CD14-positive monocyte (primary cell): ENCODE results near the gene ZFYVE28. TPM values are rescaled to one million over a fixed set of nuclear protein-coding genes. Genes with fewer than 3 reads are reported as not detected.

Source experiments
- DNase-seq, 3 donors: peaks; one replicate each; pipeline ENCODE4 v3.0.0-alpha.2; 2011 to 2022
- H2AFZ ChIP-seq: 2 replicates; pipeline ENCODE4 v1.6.0; 2012; ENCODE audit warnings: mild to moderate bottlenecking, low read depth, low read length, inconsistent platforms; ENCODE audit not compliant: insufficient read depth, poor library complexity, severe bottlenecking
- H3K27ac ChIP-seq, 2 donors: 1 replicate in 1 of 2; 2 replicates in 1 of 2; pipeline ENCODE4 v1.5.1; 2012 to 2013; ENCODE audit warnings: low read length in 2 of 2, control low read depth in 1 of 2, inconsistent platforms in 1 of 2, low read depth in 1 of 2, mild to moderate bottlenecking in 1 of 2
- H3K27me3 ChIP-seq, 2 donors: one replicate each; pipeline versions ENCODE4 v1.6.0 to v1.6.1; 2011 to 2013; ENCODE audit warnings: low read length in 2 of 2; ENCODE audit not compliant: control insufficient read depth in 2 of 2, insufficient read depth in 2 of 2
- H3K36me3 ChIP-seq, 2 donors: replicated peaks in 1 of 2; 1 replicate in 1 of 2; 2 replicates in 1 of 2; pipeline versions ENCODE4 v1.5.1 to v1.6.1; 2012 to 2013; ENCODE audit warnings: low read length in 2 of 2, control low read depth in 1 of 2, inconsistent platforms in 1 of 2, mild to moderate bottlenecking in 1 of 2; ENCODE audit not compliant: insufficient read depth in 2 of 2, control insufficient read depth in 1 of 2
- H3K4me1 ChIP-seq, 2 donors: 1 replicate in 1 of 2; 2 replicates in 1 of 2; pipeline versions ENCODE4 v1.5.1 to v1.6.1; 2012 to 2013; ENCODE audit warnings: low read length in 2 of 2, control low read depth in 1 of 2, inconsistent platforms in 1 of 2, mild to moderate bottlenecking in 1 of 2, moderate library complexity in 1 of 2; ENCODE audit not compliant: insufficient read depth in 2 of 2, control insufficient read depth in 1 of 2
- H3K4me2 ChIP-seq: replicated peaks from 2 replicates; pipeline ENCODE3; 2012; ENCODE audit warnings: low read length, moderate library complexity, mild to moderate bottlenecking; ENCODE audit not compliant: poor library complexity, severe bottlenecking; ENCODE audit errors: extremely low read depth
- H3K4me3 ChIP-seq, 3 experiments: fragments of 200-600 bp in 1 of 3; sonication (generic) in 1 of 3; replicated peaks in 1 of 3; 1 replicate in 2 of 3; 2 replicates in 1 of 3; pipeline ENCODE4 v1.5.1; 2011 to 2013; ENCODE audit warnings: low read length in 3 of 3, mild to moderate bottlenecking in 3 of 3, control low read depth in 2 of 3, low read depth in 2 of 3, inconsistent platforms in 1 of 3, moderate library complexity in 1 of 3
- H3K79me2 ChIP-seq: 2 replicates; pipeline ENCODE4 v1.6.0; 2012; ENCODE audit warnings: mild to moderate bottlenecking, control low read depth, inconsistent platforms, low read length, moderate library complexity; ENCODE audit not compliant: insufficient read depth
- H3K9ac ChIP-seq: 2 replicates; pipeline ENCODE4 v1.6.0; 2017; ENCODE audit warnings: low read length, mild to moderate bottlenecking; ENCODE audit not compliant: insufficient read depth, poor library complexity, severe bottlenecking
- H3K9me3 ChIP-seq, 2 donors: replicated peaks in 1 of 2; 1 replicate in 1 of 2; 2 replicates in 1 of 2; pipeline versions ENCODE4 v1.5.1 to v1.6.1; 2012 to 2013; ENCODE audit warnings: low read length in 2 of 2, control low read depth in 1 of 2; ENCODE audit not compliant: control insufficient read depth in 1 of 2, insufficient read depth in 1 of 2
- H4K20me1 ChIP-seq: 2 replicates; pipeline ENCODE4 v1.6.0; 2012; ENCODE audit warnings: mild to moderate bottlenecking, low read length, control low read depth, moderate library complexity; ENCODE audit not compliant: insufficient read depth
- H3K27ac Mint-ChIP-seq, 7 donors: one replicate each; pipeline ENCODE4 v1.8.0; 2020; ENCODE audit warnings: mild to moderate bottlenecking in 7 of 7, mixed read lengths in 7 of 7, moderate library complexity in 6 of 7, inconsistent platforms in 2 of 7
- H3K27me3 Mint-ChIP-seq, 3 donors: one replicate each; pipeline ENCODE4 v1.8.0; 2021 to 2022; ENCODE audit warnings: low read depth in 3 of 3, mild to moderate bottlenecking in 3 of 3, mixed read lengths in 3 of 3, moderate library complexity in 3 of 3, inconsistent platforms in 1 of 3
- H3K36me3 Mint-ChIP-seq, 2 donors: one replicate each; pipeline ENCODE4 v1.8.0; 2020; ENCODE audit warnings: mixed read lengths in 2 of 2, inconsistent platforms in 1 of 2, mild to moderate bottlenecking in 1 of 2
- H3K4me1 Mint-ChIP-seq: one replicate; pipeline ENCODE4 v1.8.0; 2020; ENCODE audit warnings: mild to moderate bottlenecking, mixed read lengths
- H3K4me3 Mint-ChIP-seq, 2 donors: one replicate each; pipeline ENCODE4 v1.8.0; 2020; ENCODE audit warnings: mild to moderate bottlenecking in 2 of 2, mixed read lengths in 2 of 2, moderate library complexity in 1 of 2
- H3K9me3 Mint-ChIP-seq, 7 donors: one replicate each; pipeline ENCODE4 v1.8.0; 2020 to 2022; ENCODE audit warnings: mixed read lengths in 7 of 7, mild to moderate bottlenecking in 6 of 7, moderate library complexity in 6 of 7, inconsistent platforms in 2 of 7
- CTCF ChIP-seq: fragments of 200-600 bp; IDR thresholded peaks from one replicate; pipeline ENCODE4 v1.8.0; 2022; ENCODE audit warnings: antibody characterized with exemption, mild to moderate bottlenecking
- WGBS: methylation state at CpG from one replicate; pipeline ENCODE4 v1.1.5; 2013; ENCODE audit warnings: missing lambda C conversion rate; ENCODE audit not compliant: insufficient coverage; 5-methylcytosine and 5-hydroxymethylcytosine counted together
- intact Hi-C, 2 donors: fragments of 100-400 bp; cut with micrococcal nuclease; formaldehyde crosslinking; loops; one replicate each; pipeline versions ENCODE4 v1.15.0 to v1.15.1; 2023
- polyA plus RNA-seq, 3 donors: library from polyadenylated mRNA; depleted of rRNA in 1 of 3; unstranded in 2 of 3; stranded (reverse) in 1 of 3; fragments of 300-500 nt in 2 of 3; fragments of >200 nt in 1 of 3; fragmentation: Illumina TruSeq in 2 of 3; gene quantifications; 1 replicate in 2 of 3; 2 replicates in 1 of 3; pipeline ENCODE4 v1.2.3, GENCODE V29; 2012 to 2021

Gene ZFYVE28
- polyA plus RNA-seq, 3 donors: 1.0 to 4.4 (median 1.1) TPM

GRCh38 chr4:2436301-2436700 is 17.9 kb upstream of the ZFYVE28 start:
- no peaks in the 10 kb centered on the region for H4K20me1 ChIP-seq
- H3K4me1 ChIP-seq: no peaks in the 10 kb centered on the region
- intact Hi-C loops: no loop called here
- H3K4me2 ChIP-seq: no peak overlapping the region
- no peaks in the 10 kb centered on the region for H3K36me3 ChIP-seq
- TF ChIP-seq CTCF: no peak
- H3K4me3 Mint-ChIP-seq: peak overlapping the region in 1 of 2 donors; percentile 9
- no peak overlapping the region for H3K27ac ChIP-seq
- no peaks in the 10 kb centered on the region for H3K4me1 Mint-ChIP-seq
- peak overlapping the region in 2 of 7 donors; percentile 40 to 58 for H3K27ac Mint-ChIP-seq
- H3K9ac ChIP-seq: no peak overlapping the region
- H2AFZ ChIP-seq: no peak overlapping the region
- H3K27me3 ChIP-seq: no peaks in the 10 kb centered on the region
- DNase-seq: no peak
- no peaks in the 10 kb centered on the region for H3K79me2 ChIP-seq
- H3K4me3 ChIP-seq: no peak overlapping the region
- 60% methylated on average over 10 of the region's 10 CpGs for WGBS
- no peaks in the 10 kb centered on the region for H3K36me3 Mint-ChIP-seq
- peaks cover 0 to 5% (median 2%) of the 10 kb centered on the region in 7 donors for H3K9me3 Mint-ChIP-seq
- peaks cover 0 to 5% of the 10 kb centered on the region in 2 donors for H3K9me3 ChIP-seq
- peaks cover 2 to 14% (median 8%) of the 10 kb centered on the region in 3 donors for H3K27me3 Mint-ChIP-seq

- no peak for DNase-seq
- 81% methylated on average over 9 of the region's 9 CpGs for WGBS
- H4K20me1 ChIP-seq: no peaks in the 10 kb centered on the region
- no peaks in the 10 kb centered on the region for H3K4me1 ChIP-seq
- Mint-ChIP-seq H3K9me3 (peaks cover 0 to 18% (median 5%) of the 10 kb centered on the region in 7 donors), H3K4me1 (no peaks in the 10 kb centered on the region), H3K36me3 (no peaks in the 10 kb centered on the region), H3K4me3 (no peak overlapping the region), H3K27me3 (peaks cover 2 to 14% (median 6%) of the 10 kb centered on the region in 3 donors), H3K27ac (no peak overlapping the region)
- intact Hi-C loops: no loop called here
- no peak overlapping the region for H2AFZ ChIP-seq
- no peaks in the 10 kb centered on the region for H3K79me2 ChIP-seq
- no peak overlapping the region for H3K4me2 ChIP-seq
- no peaks in the 10 kb centered on the region for H3K27me3 ChIP-seq
- peaks cover 0 to 17% of the 10 kb centered on the region in 2 donors for H3K9me3 ChIP-seq
- no peak for TF ChIP-seq CTCF
- no peak overlapping the region for H3K9ac ChIP-seq
- no peaks in the 10 kb centered on the region for H3K36me3 ChIP-seq
- no peak overlapping the region for H3K27ac ChIP-seq
- no peak overlapping the region for H3K4me3 ChIP-seq
These were observed 16.0 kb upstream of the ZFYVE28 start for GRCh38 chr4:2434420-2434819.
